IMR-90 (cell line): Measurements from ENCODE around the gene TMTC1. TPM values are rescaled to one million over a fixed set of nuclear protein-coding genes. Genes with fewer than 3 reads are reported as not detected.

Experiments used
- ATAC-seq: fragments of 200-7000 bp; cut with Tn5 transposase; 2 replicates; pipeline ENCODE4 v1.9.1; 2020; ENCODE audit warnings: low read depth, mild to moderate bottlenecking, moderate library complexity
- BruUV-seq: library from RNA; stranded (reverse); fragments of 400-500 nt; replicated peaks from 2 replicates; lab custom pipeline; 2021; lab: Mats Ljungman, UMichigan
- CTCF ChIA-PET: fragments of 300-600 bp; formaldehyde crosslinking; extraction: SDS; loops from one replicate; lab custom pipeline; 2021; ENCODE audit warnings: antibody characterized with exemption; lab: Yijun Ruan, JAX
- POLR2A ChIA-PET: fragments of 300-600 bp; sonication (Branson Sonifier 250); formaldehyde crosslinking; loops from one replicate; lab custom pipeline; 2022; ENCODE audit warnings: antibody characterized with exemption; ENCODE audit not compliant: unreplicated experiment; lab: Charles Lee
- DNase-seq: peaks from one replicate; pipeline ENCODE4 v3.0.0; 2013
- H2AFZ ChIP-seq: replicated peaks from 2 replicates; pipeline ENCODE3; 2013; ENCODE audit warnings: low read length, mild to moderate bottlenecking; ENCODE audit not compliant: poor library complexity
- H2AK5ac ChIP-seq: 2 replicates; pipeline ENCODE4 v1.6.1; 2013; ENCODE audit warnings: low read depth, low read length, inconsistent platforms
- H2AK9ac ChIP-seq: replicated peaks from 2 replicates; pipeline ENCODE3; 2013; ENCODE audit warnings: mild to moderate bottlenecking, low read depth, low read length, moderate library complexity; ENCODE audit not compliant: poor library complexity
- H2BK120ac ChIP-seq: 2 replicates; pipeline ENCODE4 v1.6.1; 2013; ENCODE audit warnings: low read depth, low read length, inconsistent platforms
- H2BK15ac ChIP-seq: 3 replicates; pipeline ENCODE4 v1.6.1; 2013; ENCODE audit warnings: low read depth, low read length, inconsistent platforms
- H2BK20ac ChIP-seq: 2 replicates; pipeline ENCODE4 v1.6.1; 2013; ENCODE audit warnings: low read depth, mild to moderate bottlenecking, inconsistent platforms, low read length, moderate library complexity
- H2BK5ac ChIP-seq: 2 replicates; pipeline ENCODE4 v1.6.1; 2013; ENCODE audit warnings: mild to moderate bottlenecking, low read depth, low read length, inconsistent platforms; ENCODE audit not compliant: poor library complexity, severe bottlenecking
- H3K14ac ChIP-seq: replicated peaks from 2 replicates; pipeline ENCODE4 v1.6.1; 2013; ENCODE audit warnings: low read depth, low read length, inconsistent platforms
- H3K18ac ChIP-seq: 2 replicates; pipeline ENCODE4 v1.6.1; 2013; ENCODE audit warnings: low read depth, low read length, control low read depth
- H3K23ac ChIP-seq: 2 replicates; pipeline ENCODE4 v1.6.1; 2013; ENCODE audit warnings: low read depth, low read length, inconsistent platforms
- H3K27ac ChIP-seq: 2 replicates; pipeline ENCODE4 v1.5.1; 2013; ENCODE audit warnings: mild to moderate bottlenecking, control low read depth, low read length; ENCODE audit not compliant: insufficient read depth
- H3K27me3 ChIP-seq: 2 replicates; pipeline ENCODE4 v1.6.1; 2013; ENCODE audit warnings: low read length; ENCODE audit not compliant: control insufficient read depth, insufficient read depth
- H3K36me3 ChIP-seq: 2 replicates; pipeline ENCODE4 v1.6.1; 2013; ENCODE audit warnings: low read length, mixed read lengths; ENCODE audit not compliant: control insufficient read depth, insufficient read depth
- H3K4ac ChIP-seq: 2 replicates; pipeline ENCODE4 v1.6.1; 2013; ENCODE audit warnings: low read depth, low read length, inconsistent platforms
- H3K4me1 ChIP-seq: 2 replicates; pipeline ENCODE4 v1.6.1; 2013; ENCODE audit warnings: low read length, mixed read lengths; ENCODE audit not compliant: control insufficient read depth, insufficient read depth
- H3K4me2 ChIP-seq: 2 replicates; pipeline ENCODE4 v1.6.1; 2013; ENCODE audit warnings: low read depth, mild to moderate bottlenecking, control low read depth, low read length, moderate library complexity
- H3K4me3 ChIP-seq: 2 replicates; pipeline ENCODE4 v1.5.1; 2013; ENCODE audit warnings: low read depth, mild to moderate bottlenecking, control low read depth, low read length, moderate library complexity; ENCODE audit not compliant: insufficient read depth
- H3K56ac ChIP-seq: 2 replicates; pipeline ENCODE4 v1.6.1; 2013; ENCODE audit warnings: low read length, inconsistent platforms; ENCODE audit not compliant: insufficient read depth; ENCODE audit errors: extremely low read depth
- H3K79me1 ChIP-seq, 2 experiments: 2 replicates each; pipeline ENCODE4 v1.6.1; 2013; ENCODE audit warnings: low read length in 2 of 2, inconsistent platforms in 1 of 2, low read depth in 1 of 2
- H3K9ac ChIP-seq: 2 replicates; pipeline ENCODE4 v1.6.1; 2013; ENCODE audit warnings: low read depth, low read length, control low read depth
- H3K9me1 ChIP-seq: 2 replicates; pipeline ENCODE4 v1.6.1; 2013; ENCODE audit warnings: low read length, inconsistent platforms; ENCODE audit not compliant: insufficient read depth
- H3K9me3 ChIP-seq: 2 replicates; pipeline ENCODE4 v1.6.1; 2013; ENCODE audit warnings: low read length; ENCODE audit not compliant: control insufficient read depth, insufficient read depth
- H4K20me1 ChIP-seq: 2 replicates; pipeline ENCODE4 v1.6.1; 2013; ENCODE audit warnings: low read length, inconsistent platforms; ENCODE audit not compliant: insufficient read depth
- H4K5ac ChIP-seq: 2 replicates; pipeline ENCODE4 v1.6.1; 2013; ENCODE audit warnings: mild to moderate bottlenecking, low read depth, low read length, control low read depth
- H4K8ac ChIP-seq, 2 experiments: 2 replicates each; pipeline ENCODE4 v1.6.1; 2013; ENCODE audit warnings: low read depth in 2 of 2, low read length in 2 of 2, control low read depth in 1 of 2, inconsistent platforms in 1 of 2
- H4K91ac ChIP-seq: 2 replicates; pipeline ENCODE4 v1.6.1; 2013; ENCODE audit warnings: low read depth, low read length, inconsistent platforms; ENCODE audit not compliant: insufficient read depth
- ELK1 ChIP-seq: fragments of 150-350 bp; IDR thresholded peaks from 2 replicates; pipeline ENCODE4 v1.6.1; 2016; ENCODE audit warnings: low read depth, mild to moderate bottlenecking, low read length, moderate library complexity, borderline replicate concordance
- MXI1 ChIP-seq: IDR thresholded peaks from 2 replicates; pipeline ENCODE4 v1.6.1; 2012; ENCODE audit warnings: low read depth, mild to moderate bottlenecking, low read length, moderate library complexity, borderline replicate concordance
- RFX5 ChIP-seq: IDR thresholded peaks from 2 replicates; pipeline ENCODE4 v1.8.0; 2012; ENCODE audit warnings: low read depth, mild to moderate bottlenecking, low read length, moderate library complexity
- dilution Hi-C: fragments of 300-500 bp; cut with HindIII; formaldehyde crosslinking; loops from one replicate; pipeline ENCODE4 v1.14.3; 2018; ENCODE audit warnings: low sequenced_read_pairs; ENCODE audit not compliant: unreplicated experiment
- in situ Hi-C: fragments of 300-500 bp; cut with MboI; formaldehyde crosslinking; loops from 3 replicates; pipeline ENCODE4 v1.14.3; 2019; ENCODE audit warnings: low sequenced_read_pairs, inconsistent platforms, mixed read lengths
- intact Hi-C: fragments of 100-400 bp; cut with micrococcal nuclease; formaldehyde crosslinking; loops from 2 replicates; pipeline ENCODE4 v1.10.0; 2022
- polyA plus RNA-seq, 3 experiments: library from polyadenylated mRNA; depleted of rRNA; stranded (reverse); fragments of >200 nt; gene quantifications; 2 replicates each; pipeline ENCODE4 v1.2.3, GENCODE V29; 2012; ENCODE audit warnings: low replicate concordance in 1 of 3
- total RNA-seq: library from RNA; depleted of rRNA; stranded (reverse); fragments of >200 nt; gene quantifications from 2 replicates; pipeline ENCODE4 v1.2.3, GENCODE V29; 2012

TMTC1 gene
- total and polyA plus RNA-seq, 2 of the 4 experiments (the other 2 are of a cell fraction), result 12.5 to 36.4 TPM

DNA sequence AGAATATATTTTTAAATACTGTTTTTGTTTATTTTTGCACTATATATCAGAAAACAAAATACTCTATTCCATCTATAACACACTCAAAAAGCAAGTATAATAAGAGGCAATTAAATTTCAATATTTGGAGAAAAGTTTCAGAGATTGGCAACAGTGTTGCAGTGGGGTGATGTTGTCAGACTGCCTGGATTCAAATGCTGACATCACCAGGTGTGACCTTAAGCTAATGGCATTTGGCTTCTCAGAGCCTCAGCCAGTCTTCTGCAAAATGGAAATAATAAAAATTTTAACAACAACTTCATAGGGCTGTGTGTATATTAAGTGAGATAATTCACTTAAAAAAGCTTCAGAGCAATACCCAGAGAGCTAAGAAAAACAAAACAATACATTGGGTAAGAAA lies 74.7 kb downstream of the TMTC1 start:
- ATAC-seq (no peak), DNase-seq (no peak)
- Histone ChIP-seq H3K4me3 (no peak overlapping the region), H3K4me1 (peaks cover 5% of the 10 kb centered on the region), H2AFZ (no peak overlapping the region), H3K27ac (no peak overlapping the region), H3K9me3 (no peaks in the 10 kb centered on the region), H4K20me1 (no peaks in the 10 kb centered on the region; the same call in 1 of the 2 replicates), H2BK120ac (no peak overlapping the region), H2BK15ac (no peak overlapping the region), H3K9me1 (peaks cover 12% of the 10 kb centered on the region), H3K27me3 (no peaks in the 10 kb centered on the region), H3K56ac (no peak overlapping the region), H4K91ac (no peak overlapping the region), H2BK20ac (no peak overlapping the region), H3K4me2 (no peak overlapping the region), H3K18ac (no peak overlapping the region), H2AK5ac (no peak overlapping the region), H4K5ac (no peak overlapping the region), H3K79me1 (peaks cover 6 to 13% of the 10 kb centered on the region in 2 experiments; a peak in 3 of 4 replicates), H3K9ac (no peak overlapping the region), H3K36me3 (peaks cover 9% of the 10 kb centered on the region), H3K23ac (no peak overlapping the region), H3K14ac (no peak overlapping the region), H4K8ac (no peak overlapping the region), H2BK5ac (no peak overlapping the region), H2AK9ac (no peak overlapping the region), H3K4ac (no peak overlapping the region)
- TF ChIP-seq MXI1 (no peak), RFX5 (no peak), ELK1 (no peak)
- CTCF ChIA-PET, result interaction anchor here (0.6 kb wide), 1 partner anchor 1020 kb away, joined by 4 read pairs; no protein-coding TSS in a partner anchor
- dilution Hi-C loops (no loop called here), in situ Hi-C loops (no loop called here), intact Hi-C loops (no loop called here)
- BruUV-seq, result no TSS peak
- POLR2A ChIA-PET, result no interaction called here
